Skeletal muscle cell (primary cell): ENCODE measurements around the gene TULP4.
"Not testable (repeated sequence)": the region's sequence is repeated elsewhere in the genome, so short reads cannot be mapped to it uniquely, and the experiment has no call there.

ENCODE experiments used
- DNase-seq: peaks from one replicate; pipeline ENCODE4 v3.0.0-alpha.2; 2010; ENCODE audit warnings: low read depth
- H3K4me3 ChIP-seq: 2 replicates; pipeline ENCODE4 v1.5.1; 2011; ENCODE audit warnings: low read depth, mild to moderate bottlenecking, control low read depth, low read length, moderate library complexity

TULP4 gene

DNA sequence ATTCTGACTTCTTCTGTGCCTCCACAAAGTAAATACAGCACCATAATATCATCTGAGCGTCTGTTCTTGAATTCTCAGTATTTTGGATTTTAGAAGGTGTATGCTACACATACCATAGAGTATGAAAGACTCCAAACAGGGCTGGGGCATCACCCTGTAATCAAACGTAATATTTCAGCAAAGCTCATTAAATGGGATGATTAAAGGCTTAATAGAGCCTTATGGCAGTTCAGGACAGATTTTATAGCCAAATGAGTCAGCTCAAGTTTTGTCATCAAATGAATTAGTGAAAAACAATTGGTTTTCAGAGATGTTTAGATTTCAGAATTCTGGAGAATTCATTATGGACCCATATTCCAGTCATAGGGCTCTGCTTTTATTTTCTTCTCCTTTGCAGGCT lies 68.9 kb downstream of the TULP4 start:
- DNase-seq, result no peak
- H3K4me3 ChIP-seq, result no peak overlapping the region

DNA sequence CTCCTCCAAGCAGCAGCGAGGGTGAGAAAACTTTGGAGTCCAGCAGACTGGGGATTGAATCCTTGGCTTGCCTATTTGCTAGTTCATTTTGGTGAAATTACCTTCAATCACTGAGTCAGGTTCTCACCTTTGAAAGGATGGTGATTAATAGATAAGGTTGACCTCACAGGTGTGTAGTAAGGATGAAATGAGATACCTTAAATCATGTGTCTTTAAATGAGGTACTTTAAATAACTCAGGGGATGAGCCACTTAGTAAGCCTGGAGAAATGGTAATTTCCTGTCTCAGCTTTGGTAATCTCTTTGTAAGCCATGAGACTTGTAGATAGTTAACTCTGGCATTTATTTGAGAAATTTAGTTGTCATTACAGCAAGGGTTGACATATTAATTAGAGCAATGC lies 70.2 kb downstream of the TULP4 start:
- no peak for DNase-seq
- H3K4me3 ChIP-seq, result no peak overlapping the region

DNA sequence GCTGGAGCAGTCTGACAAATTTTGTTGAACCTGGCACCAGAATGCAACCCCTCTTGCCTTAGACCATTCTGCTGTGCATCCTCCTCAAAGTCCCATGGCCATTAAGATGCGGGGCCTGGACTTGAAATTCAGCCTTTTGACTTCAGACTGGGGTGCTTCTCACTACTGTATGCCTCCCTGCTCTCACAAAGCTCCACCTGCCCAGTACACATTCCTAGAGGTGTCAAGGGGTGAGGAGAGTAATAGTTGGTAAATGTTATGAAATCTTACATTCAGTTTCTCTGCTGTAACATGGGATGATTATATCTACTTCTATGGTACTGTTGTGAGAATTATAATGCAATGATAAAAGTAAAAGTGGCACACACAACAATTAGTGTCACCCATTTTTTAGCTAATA lies 70.8 kb downstream of the TULP4 start:
- no peak for DNase-seq
- H3K4me3 ChIP-seq, result no peak overlapping the region

DNA sequence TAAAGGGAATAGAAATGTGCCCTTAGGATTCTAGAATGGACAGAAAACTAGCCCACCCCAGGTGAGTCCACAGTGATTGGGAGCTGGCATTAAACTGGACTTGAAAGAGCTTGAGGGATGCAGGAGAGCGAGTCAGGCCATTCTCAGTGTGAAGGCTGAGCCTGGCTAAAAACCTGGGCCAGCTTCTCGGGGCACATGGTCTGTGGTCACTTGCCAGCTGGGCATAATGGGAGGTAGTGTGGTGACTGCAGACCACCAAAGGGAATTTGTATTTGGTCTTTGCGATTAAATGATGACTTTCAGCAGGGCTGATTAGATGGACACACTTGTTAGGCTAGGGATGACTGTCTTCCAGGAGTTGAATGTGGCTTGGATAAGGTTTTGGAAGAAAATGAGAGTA lies 71.3 kb downstream of the TULP4 start:
- no peak overlapping the region for H3K4me3 ChIP-seq
- DNase-seq, result no peak

DNA sequence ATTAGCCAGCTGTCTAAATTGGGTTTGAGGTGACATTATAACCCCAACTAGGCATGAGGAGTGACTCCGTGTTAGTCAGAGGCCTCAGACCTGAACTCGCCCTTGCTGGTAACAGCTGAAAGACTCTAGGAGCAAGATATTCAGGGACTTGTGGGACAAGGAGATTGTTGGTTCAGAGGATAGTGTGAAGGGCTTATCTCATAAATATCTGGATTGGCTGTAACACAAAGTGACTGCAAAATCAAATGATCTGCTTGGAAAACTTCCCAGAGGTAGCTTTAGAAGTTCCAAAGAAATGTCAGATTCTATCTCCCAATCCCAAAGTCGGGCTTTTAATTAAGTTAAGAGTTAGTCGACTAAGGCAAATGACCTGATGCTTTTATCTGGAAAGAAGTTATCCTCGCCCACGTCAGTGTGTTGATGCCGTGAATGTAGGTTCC lies 72.4 kb downstream of the TULP4 start:
- no peak for DNase-seq
- H3K4me3 ChIP-seq, result no peak overlapping the region

DNA sequence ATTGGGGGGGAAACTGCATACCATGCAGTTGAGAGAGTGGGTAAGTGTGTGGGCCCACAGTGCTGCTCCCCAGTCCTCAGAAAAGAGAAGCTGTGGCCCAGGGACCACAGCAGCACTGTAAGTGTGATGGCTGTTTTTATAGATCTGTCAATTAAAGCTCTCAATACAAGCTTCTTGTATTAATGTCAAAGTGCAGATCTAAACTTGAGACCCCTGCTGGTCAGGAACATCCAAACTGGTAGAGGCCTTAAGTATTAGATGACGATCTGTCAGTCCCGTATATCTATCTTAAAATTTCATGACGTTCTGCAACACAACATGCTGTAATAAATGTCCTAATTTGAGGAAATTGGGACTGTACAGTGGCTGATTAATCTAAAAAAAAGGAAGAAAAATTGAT lies 74.8 kb downstream of the TULP4 start:
- no peak for DNase-seq

DNA sequence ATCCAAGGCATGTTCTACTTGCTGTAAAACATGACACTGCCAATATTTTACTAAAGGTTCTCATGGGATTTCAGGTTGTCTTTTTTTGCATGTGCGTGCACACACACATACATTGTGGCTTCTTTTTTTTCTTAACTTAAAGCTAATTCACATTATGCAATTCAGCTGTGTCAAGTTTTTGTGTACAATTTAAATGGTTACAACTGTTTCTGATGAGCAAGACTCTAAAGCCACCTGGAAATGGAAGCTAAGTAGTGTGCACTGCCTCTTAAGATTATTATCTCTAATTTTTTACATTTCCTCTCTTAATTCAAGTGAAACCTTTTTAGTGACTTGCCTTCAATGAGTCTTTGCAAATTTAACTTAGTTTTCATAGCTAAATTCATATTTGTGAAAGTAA lies 75.3 kb downstream of the TULP4 start:
- DNase-seq, result no peak

More for the DNA sequence above, 74.8 kb downstream of the TULP4 start:
- H3K4me3 ChIP-seq, result no peak overlapping the region

DNA sequence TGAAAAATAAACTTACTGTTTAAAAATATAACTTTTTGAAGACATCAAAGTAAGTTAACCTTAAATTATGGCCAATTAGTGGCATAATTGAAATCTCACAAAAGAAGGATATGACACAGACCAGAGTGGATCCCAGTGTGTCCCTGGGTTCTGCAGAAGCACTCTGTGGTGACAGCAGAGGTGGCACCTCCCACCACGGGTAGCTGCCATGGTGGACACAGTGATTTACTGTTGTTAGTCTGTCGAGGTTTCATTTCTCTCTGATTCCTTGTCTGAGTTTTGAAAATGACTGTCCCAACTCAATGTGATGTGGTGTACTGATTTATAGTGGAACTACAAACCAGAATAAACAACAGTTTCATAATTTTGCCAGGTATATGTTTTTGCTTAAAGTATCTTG lies 76.5 kb downstream of the TULP4 start:
- no peak overlapping the region for H3K4me3 ChIP-seq
- DNase-seq, result no peak

More for the DNA sequence above, 75.3 kb downstream of the TULP4 start:
- no peak overlapping the region for H3K4me3 ChIP-seq

DNA sequence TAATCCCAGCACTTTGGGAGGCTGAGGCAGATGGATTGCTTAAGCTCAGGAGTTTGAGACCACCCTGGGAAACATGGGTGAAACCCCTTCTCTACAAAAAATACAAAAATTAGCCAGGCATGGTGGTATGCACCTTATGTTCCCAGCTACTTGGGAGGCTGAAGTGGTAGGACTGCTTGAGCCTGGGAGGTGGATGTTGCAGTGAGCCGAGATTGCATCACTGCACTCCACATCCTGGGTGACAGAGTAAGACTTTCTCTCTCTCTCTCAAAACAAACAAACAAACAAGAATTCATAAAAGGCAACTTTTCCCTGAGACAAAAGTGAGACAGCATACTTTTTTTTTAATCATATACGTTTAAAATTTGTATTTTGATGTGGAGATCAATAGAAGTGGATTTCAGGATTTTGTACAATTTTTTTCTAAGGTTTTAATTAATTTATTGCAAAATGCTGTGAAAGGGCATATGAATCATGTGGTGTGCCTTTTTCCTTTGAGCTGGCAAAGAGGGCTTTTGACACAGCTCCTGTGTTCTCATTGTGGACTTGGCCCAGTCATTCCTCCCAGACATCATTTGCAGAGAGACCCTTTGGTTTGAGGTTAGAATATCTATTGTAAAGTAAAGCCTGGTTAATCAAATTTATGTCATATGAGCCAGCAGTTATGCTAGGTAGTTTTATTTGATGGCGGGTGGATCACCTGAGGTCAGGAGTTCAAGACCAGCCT lies 77.1 kb downstream of the TULP4 start:
- no peak overlapping the region for H3K4me3 ChIP-seq
- no peak for DNase-seq

DNA sequence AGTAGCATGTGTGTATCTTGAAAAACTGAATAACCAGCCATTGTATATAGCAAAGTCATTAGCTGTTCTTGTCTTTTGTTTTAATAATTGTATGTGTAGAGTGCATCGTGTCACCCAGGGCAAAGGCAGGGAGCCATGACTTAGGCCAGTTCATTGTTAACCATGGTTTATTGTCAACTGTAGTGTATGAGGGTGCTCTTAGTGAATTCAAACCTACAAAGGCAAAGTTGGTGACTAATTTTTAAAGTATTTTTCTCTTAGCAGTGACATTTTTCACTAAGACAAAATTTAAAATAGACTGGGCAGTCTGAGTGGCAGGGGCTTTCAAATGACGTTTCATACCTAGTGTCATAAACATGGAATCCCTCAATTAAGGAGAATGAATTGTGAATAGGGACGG lies 79.0 kb downstream of the TULP4 start:
- H3K4me3 ChIP-seq, result no peak overlapping the region
- no peak for DNase-seq

DNA sequence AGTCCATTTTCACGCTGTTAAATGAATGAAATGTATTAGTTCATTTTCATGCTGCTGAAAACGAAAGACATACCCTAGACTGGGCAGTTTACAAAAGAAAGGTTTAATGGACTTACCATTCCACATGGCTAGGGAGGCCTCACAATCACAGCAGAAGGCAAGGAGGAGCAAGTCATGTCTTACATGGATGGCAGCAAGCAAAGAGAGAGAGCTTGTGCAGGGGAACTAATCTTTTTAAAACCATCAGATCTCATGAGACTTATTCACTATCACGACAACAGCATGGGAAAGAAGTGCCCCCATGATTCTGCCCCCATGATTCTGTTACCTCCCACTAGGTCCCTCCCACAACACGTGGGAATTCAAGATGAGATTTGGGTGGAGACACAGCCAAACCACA lies 79.7 kb downstream of the TULP4 start:
- not testable (repeated sequence) for H3K4me3 ChIP-seq, DNase-seq

DNA sequence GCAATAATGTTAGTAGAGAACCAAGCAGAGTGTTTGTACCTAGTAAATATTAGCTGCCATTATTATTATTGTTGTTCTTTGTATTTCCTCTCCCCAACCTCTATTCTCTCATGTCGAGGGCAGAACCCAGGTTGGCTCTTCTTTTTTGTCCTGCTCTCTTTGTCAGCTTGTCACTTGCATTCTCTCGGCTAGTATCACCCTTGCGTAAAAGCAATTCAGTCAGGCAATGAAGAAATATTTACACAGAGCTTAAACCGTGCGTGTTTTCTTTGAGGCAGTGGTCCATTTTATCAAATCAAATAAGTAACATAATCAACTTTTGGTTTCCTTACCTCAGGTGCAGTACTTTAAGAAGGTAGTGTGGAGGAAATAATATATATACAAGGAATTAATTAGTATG lies 83.9 kb downstream of the TULP4 start:
- DNase-seq, result no peak
- no peak overlapping the region for H3K4me3 ChIP-seq

DNA sequence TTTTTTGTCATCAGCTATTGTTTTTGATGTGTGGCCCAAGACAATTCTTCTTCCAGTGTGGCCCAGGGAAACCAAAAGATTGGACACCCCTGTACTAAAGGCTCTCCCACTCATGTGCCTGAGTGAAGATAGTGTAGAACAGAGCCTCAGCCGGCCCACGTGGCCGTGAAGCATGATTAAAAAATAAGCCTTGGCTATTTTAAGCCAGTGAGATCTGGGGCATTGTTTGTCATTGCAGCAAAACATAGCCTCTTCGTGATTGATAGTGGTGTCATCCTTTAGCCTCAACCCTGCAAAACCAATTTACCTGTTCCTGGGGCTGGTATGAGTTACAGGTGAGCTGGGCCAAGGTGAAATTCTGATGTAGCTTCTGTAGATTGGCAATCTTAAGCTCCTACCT lies 85.3 kb downstream of the TULP4 start:
- no peak overlapping the region for H3K4me3 ChIP-seq
- no peak for DNase-seq

DNA sequence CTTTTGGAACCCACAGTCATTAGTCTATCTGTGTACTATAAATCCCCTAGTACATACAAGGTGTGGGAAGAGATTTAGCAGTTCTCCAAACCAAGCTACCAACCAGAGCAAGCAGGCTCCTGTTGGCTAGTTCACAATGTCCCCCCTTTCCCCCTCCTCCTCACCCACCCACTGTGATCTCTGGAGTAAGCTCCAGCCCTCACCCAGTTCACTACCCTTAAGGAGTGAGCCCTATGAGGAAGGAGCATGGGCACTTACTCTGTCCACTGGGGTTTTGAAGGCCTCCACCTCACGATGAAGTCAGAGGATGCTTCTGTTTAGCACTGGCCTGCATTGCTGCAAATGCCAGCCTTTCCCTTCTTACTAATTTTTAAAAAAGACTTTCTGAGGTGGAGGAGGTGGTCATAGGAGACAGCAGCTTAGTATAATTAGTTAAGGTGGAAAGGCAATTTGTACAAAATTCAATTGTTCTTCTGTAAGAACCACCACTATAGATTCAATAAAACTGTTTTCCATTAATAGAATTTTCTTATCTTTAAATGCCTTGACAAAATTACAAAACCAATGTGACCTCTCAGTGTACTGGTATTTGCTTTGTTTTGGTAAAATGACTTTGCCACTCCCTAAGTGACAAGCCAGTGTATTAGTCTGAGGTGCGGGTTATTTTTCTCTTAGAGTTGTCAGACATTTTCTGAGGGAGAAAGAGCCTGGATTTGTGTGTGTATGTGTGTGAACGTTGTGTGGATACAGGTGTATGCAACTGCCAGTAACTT lies 86.2 kb downstream of the TULP4 start:
- H3K4me3 ChIP-seq, result no peak overlapping the region
- no peak for DNase-seq

DNA sequence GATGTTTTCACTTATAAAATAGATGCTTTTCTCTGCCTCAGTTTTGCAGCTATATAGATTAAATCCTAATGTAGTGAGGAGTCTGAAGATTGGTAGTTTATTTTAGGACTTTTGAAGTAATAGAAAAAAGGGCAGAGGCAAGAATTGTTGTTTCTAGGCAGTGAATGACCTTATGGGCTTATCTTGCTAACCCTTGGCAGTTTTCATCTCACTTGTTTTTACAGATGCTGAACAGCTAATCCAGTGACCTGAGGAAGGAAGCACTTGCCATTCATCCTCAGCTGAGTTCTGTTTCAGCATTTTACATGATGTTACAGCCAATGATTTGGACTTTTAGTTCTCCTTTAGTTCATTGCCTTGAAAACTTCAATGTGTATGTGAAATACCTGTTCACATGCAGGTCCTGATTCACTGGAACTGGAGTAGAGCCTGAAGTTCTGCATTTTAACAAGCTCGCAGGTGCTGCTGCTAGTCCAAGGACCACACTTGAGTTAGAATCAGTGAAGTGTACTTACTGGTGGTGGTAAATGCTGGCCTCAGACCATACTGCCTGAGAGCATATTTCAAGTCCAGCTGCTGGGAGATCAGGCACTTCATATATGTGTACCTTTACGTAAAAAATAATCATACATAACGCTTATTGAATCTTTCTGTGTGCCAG lies 86.9 kb downstream of the TULP4 start:
- no peak overlapping the region for H3K4me3 ChIP-seq
- DNase-seq, result no peak

DNA sequence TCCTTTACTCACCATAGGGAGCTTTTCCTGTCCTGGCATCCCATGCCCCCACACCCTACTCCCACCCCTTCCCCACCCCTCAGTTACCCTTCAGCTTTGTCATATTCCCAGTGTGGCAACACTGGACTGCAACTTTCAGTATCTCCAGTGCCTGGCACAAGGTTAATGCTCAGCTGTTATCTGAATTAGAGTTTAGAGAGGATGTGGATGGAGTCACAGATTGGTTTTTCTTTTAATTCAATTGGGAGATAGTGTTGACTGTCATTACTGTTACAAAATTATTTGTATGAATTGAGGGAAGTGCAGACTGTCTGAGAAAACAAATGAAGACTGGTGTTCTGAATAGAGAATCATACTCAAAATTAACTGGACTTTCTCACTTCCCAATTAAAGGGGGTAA lies 89.9 kb downstream of the TULP4 start:
- no peak for DNase-seq
- no peak overlapping the region for H3K4me3 ChIP-seq

DNA sequence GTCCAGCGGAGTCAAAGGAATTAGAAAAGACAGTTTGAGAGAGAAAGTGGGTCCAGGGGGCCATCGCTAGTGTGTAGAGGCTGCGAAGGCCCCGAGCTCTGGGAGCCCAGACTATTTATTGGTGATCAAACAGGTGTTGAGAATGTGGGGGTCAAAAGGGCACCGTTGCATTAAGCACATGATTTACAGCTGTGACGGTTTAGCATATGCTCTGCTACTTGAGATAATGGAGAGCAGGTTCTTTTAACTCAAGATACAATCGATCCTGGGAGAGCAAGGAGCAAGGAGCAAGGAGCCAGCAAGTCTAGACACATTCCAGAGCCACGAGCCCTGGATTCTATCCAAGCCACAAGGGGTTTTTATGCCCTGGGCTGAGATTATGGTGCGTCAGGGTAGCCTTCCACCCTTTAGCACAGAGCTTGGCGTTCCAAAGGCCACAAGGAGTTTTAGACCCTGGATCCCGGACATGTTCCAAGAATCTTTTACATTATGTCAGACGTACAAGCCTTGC lies 93.1 kb downstream of the TULP4 start:
- peak; percentile 72 for DNase-seq

DNA sequence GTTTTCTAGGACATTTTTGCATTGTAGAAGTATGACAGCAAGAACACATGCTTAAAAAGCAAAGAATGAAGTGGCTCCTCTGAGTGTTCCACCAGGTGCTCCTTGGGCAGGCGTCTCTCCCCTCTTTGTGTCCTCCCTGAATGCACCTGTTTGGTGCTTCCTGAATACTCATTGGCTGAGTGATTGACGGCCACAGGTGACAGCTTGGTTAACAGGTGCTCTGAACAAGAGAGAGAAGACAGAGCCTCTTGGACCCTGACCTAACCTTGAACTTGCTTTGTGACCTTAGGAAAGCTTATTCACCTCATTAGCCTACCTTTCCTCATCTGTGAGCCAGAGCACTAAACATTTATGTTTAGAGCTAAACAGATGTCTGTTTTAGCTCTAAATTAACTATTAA lies 93.7 kb downstream of the TULP4 start:
- DNase-seq, result no peak
- H3K4me3 ChIP-seq, result no peak overlapping the region

More for the DNA sequence above, 93.1 kb downstream of the TULP4 start:
- not testable (repeated sequence) for H3K4me3 ChIP-seq

DNA sequence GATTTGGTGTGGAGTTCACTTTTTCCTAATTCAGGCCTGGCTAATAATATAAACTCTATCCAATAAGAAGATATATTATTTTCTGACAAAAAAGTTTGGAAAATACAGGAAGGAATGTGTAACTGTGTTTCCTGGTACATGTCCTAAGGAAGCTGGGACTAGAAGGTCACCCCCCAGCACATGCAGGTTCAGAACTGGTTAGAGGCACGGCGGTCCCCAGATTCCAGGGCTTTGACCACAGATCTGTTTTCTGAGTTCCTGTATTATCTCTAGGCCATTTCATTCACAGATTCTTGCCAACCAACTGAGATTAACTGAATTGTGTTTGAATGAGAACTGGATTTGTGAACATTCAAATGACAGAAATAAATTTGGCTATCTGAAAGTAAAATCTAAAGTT lies 94.5 kb downstream of the TULP4 start:
- H3K4me3 ChIP-seq, result no peak overlapping the region
- DNase-seq, result no peak

DNA sequence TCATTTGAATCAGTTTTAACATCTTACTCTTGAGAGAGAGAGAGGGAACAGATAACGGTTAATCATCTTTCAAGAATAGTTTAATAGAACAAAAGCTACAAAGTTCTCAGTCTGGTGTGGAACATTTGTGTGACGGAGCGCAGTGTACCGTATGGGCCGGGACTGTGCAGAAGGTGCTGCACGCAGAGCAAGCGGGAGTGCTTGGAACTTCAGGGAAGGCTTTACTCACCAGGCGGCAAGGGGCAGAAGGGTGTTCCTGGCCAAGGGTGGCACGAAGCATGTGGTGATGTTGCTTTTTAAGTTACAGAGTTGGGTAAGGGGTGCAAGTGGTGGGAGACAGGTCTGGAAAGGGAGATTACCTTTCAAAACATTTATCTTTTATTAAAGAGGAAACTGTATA lies 95.7 kb downstream of the TULP4 start:
- no peak for DNase-seq
- no peak overlapping the region for H3K4me3 ChIP-seq
